GM21381 (cell line): ENCODE measurements around the gene WNK4.
A peak's percentile ranks its signal among the peaks of the same experiment; 100 is the strongest.

Experiments used
- ATAC-seq: cut with Tn5 transposase; IDR thresholded peaks from one replicate; pipeline ENCODE4 v1.9.1; 2021; ENCODE audit warnings: mild to moderate bottlenecking, moderate library complexity; ENCODE audit not compliant: unreplicated experiment

Gene WNK4

DNA sequence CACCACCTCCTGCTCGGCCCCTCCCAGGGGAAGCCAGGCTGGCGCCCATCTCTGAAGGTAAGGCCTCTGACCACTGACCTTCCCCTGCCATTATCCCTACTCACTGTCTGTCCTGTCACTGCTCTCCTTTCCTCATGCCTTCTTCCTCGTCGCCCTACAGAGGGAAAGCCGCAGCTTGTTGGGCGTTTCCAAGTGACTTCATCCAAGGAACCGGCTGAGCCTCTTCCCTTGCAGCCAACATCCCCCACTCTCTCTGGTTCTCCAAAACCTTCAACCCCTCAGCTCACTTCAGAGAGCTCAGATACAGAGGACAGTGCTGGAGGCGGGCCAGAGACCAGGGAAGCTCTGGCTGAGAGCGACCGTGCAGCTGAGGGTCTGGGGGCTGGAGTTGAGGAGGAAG is 15.1 kb downstream of the WNK4 start:
- ATAC-seq = no peak

DNA sequence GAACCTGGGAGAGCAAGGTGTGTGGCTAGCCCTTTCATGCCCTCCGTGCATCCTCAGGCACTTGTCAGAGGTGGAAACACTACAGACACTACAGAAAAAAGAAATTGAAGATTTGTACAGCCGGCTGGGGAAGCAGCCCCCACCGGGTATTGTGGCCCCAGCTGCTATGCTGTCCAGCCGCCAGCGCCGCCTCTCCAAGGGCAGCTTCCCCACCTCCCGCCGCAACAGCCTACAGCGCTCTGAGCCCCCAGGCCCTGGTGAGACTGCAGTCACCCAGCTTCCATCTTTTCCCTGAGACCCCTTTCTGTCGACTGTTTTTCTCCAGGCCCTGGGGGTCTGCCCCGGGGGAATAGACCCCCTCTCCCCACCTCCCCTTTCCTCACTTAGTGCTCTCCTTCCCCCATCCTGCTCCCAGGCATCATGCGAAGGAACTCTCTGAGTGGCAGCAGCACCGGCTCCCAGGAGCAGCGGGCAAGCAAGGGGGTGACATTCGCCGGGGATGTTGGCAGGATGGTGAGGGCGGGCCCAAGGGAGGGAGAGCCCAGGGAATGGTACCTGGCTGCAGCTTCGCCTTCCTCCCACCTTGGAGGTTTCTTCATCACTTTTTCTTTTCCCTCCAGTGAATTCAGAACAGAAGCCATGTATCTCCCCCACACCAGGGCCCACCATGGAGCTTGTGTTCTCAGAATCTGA is 15.8 kb downstream of the WNK4 start:
- no peak for ATAC-seq

DNA sequence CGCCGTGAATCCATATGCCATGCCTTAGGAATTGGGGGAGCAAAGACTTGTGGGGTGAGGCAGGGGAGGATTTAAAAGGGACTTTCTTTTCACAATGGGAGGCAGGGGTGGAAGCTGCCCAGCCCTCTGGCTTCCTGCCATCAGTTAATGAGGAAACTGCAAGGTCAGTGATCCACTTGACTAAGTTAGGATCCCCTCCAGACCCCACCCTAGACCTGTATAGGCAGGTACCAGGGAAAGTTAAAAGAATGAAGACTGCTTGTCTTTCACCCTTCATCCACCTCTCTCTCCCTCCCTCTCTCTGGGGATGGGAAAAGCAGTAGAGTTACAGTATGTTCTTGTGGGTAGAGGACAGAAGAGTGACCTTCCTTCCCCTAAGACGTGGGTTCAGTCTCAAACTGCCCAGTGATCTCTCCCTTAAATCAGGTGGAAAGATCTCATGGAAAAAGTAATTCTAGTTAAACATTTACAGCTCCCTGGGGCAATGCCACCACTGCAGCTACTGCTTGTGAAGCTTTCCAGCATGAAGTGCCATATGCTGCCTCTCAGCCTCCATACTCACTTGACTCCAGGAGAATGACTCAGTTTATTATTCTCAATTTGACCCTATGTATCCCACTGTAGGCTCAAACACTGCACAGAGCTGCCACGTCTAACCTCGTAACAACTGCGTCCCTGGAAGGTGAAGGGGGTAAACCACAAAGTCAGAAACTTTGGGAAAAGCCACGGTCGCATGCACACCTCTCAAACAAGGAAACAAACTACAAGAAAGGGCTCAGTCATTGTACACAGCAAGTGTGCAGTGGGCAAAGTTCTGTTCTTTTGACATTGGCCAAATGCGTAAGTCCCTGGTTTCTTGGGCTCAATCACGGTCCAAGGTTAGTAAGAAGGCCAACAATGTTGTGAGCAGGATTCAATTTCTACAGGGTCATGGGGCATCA is 16.9 kb downstream of the WNK4 start:
- no peak for ATAC-seq

DNA sequence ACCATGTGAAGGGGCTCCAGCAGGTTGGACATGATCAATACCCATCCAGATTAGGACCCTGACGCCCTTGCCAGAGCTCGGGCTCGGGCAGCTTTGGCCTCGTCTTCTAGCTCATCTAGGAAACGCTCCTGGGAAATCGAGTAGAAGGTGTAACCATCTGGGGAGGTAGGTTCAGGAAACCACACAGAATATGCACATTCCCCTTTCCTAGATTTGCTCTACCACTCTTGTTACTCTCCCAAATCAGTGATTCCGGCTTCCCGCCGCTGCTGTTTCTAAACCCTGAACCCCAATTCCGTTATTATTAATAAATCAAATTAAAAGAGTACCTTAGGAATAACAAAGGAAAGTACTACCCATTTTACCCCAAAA is 17.6 kb downstream of the WNK4 start:
- ATAC-seq = no peak

DNA sequence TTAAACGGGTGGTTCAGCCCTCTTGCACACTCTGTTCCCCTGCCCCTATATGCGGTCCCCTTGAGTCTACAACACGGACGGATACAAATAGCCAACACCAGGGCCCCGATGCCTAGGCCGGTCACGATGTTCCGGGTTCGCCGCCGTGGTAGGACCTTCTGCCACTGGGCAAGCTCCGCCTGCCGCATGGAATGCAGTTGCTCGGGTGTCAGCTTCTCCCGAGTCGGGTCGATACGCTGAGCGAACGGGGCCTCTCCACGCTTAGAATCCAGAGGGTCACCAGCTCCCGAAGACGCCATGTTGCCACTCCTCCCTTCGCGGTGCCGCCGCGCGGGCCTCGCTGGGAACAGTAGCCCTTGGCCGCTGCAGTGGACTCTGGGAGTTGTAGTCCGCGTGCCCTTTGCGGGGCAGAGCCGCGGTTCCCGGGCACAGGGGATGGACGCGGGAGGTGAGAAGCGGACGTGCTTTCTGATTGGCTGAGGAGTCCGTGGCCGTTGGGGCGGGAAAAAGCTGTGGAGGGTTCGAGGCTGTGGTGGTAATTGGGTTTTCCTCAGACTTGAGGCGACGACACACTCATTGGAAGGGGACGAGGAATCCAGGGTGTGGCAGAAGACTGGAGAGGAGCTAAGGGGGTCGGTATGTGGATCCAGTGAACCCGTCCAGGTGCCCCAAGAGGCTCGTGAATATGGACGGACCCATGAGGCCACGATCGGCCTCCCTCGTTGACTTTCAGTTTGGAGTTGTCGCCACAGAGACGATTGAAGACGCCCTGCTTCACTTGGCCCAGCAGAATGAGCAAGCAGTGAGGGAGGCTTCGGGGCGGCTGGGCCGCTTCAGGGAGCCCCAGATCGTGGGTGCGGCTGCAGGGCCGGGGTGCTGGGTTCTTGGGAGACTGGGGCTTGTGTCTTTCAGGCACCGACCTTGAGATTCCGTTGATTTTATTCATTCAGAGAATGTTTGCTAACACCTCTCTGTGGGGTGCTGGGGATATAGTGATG is 18.3 kb downstream of the WNK4 start, which contains the start of the genes CNTD1 and COA3:
TSS of gene CNTD1 (plus strand) at position 479 of the 998 bp plus-strand sequence. CDS start at position 686, 207 bp downstream.
TSS of gene COA3 (minus strand) at position 322 of the 998 bp plus-strand sequence. CDS start at position 299, 23 bp downstream.
- ATAC-seq = peak; percentile 88

DNA sequence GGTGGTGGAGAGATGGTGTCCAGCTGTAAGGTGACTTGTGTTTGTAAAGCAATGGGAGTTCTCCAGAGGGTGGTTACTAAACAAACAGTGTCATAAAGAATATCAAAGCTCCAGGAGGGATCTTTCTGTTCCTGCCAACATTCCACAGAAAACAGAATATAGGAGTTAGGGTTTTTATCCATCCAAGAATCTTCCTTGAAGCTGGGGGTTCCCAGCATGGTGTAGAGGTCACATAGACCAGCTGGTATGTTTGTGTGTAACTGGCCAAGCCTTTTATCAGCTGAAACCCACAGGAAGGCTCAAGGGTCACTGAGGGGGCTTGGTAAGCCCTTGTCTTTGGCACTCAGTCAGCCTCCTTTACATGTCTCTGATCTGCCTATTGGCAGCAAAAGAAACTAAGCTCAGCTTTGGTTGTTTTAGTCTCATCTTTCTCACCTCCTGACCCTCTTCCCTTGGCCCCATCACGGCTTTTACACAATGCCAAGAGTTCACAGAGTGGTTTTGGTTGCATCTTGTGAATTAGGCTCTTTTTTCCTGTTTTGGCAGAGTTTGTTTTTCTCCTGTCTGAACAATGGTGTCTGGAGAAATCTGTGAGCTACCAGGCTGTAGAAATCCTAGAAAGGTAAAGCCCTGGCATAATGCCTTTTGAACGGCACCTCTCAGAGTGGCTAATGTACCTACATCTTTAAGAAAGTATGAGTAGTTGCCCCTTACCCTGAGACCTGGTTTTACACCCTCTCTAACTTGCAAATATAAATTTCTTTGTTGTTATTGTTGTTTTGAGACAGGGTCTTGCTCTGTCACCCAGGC is 22.9 kb downstream of the WNK4 start:
- no peak for ATAC-seq

DNA sequence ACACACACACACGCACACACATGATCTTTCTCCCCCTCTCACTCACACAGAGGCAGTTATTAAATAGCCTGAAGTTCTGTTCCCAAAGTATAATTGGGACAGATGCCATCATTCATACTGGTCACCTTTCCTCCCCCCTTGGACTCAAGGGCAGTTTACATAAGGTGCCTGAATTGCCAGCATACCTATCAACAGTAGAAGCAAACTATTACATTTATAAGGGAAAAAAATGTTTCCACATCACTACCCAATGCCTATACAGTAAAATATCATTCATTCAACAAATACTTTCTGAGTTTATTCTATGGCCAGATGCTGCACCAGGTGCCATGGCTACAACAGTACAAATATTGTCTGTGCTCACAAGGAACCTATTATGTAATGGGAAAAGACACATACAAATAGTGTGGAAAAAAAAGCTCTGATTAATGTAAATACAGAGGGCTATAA is 24.5 kb downstream of the WNK4 start:
- ATAC-seq = no peak

DNA sequence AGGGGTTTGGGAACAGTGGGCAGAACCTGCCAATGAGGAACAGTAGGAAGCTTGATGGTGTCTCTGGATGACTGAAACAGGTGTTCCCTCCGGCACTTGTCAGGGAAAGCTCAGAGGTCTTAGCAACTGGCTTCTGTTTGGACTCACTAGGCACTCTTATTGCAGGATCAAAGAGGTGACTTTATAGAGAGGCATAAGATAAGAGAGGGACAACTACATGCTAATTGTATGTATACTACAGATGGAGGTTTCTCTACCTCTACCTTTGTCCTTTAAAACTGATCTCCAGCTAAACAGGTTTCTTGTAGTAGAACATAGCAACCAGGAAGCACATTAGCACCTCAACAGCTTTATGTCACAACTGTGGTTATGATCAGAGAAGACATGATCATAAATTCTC is 25.8 kb downstream of the WNK4 start:
- ATAC-seq = no peak

DNA sequence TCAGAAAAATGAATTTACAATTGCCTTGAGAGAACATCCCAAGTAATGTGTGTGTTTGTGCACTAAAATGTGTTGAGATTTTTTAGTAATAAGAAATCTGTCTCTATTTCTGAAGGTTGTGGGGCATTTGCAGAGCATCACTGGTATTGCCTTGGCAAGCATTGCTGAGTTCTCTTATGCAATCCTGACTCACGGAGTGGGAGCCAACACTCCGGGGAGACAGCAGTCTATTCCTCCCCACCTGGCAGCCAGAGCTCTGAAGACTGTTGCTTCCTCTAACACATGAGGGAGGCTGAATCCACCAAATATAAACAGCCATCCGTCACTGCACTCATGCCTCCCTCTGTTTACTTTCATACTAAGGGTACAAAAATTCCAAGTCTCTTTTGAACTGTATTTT is 28.8 kb downstream of the WNK4 start:
- ATAC-seq = no peak

DNA sequence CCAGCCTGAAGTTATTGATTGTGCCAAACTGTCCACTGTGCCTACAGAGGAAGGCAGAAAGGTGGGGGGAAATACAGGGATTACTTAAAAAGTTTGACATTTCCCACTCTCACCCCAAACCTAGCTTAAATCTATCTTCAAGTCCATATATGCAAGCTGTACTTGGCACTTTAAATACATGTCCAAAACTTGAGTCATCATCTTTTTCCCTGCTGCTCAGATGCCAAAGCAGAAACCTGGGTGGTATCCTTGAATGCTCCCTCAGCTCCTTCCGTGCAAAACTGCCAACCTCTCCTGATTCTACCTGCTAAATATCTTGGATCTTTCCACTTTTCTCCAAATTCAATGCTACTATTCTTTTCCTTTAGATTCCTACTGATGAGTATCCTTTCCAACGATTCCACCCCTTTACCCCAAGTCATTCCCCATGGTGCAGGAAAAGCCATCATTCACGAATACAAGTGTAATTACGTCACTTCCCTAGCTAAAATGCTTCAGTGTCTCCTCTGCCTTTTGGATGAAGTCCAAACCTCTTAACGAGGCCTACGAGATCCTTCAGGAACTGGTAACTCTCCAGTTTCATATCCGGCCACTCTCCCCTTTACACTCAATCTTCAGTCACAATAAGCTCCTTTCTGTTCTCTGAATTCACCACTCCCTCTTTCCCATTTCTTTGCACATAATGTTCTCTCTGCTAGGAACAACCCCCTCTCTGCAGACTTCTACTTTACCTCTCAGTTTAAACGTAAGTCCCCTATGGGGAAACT is 34.4 kb downstream of the WNK4 start:
- no peak for ATAC-seq

DNA sequence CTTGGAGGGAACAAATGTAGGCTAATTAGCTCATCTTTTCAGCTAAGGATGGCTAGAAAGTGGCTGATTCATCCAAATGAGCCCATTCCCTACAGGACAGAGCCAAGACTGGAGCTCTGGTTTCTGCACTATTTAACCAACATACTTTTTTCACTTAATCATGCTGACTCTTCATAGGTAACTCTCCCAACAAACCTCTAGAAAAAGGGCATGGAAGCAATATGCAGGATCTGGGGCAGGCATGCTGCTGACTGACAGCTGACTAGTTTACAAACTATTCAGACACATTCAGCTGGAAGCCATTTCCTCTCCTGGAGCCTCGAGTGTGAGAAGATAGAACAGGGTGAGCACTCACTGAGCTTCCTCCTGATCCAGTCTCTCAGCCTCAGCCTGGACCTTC is 37.5 kb downstream of the WNK4 start:
- no peak for ATAC-seq

DNA sequence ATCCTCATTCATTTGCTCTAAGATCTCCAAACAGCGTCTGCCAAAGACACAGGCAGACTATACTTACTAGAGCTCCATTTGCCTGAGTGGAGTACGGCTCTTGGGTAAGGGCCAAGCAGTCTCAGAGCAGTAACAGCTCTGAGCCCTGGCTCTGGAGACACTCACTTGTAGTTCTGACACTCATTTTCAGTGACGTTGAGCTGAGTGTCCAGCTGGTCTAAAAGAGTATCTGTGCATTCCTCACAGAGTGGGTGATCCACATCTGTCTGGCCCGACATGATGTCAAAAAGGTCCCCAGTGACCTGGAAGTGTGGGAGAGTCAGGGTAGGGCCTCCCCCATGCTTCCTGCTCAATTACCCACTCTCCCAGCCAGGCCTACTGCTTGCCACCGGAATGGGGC is 38.0 kb downstream of the WNK4 start:
- ATAC-seq = no peak

DNA sequence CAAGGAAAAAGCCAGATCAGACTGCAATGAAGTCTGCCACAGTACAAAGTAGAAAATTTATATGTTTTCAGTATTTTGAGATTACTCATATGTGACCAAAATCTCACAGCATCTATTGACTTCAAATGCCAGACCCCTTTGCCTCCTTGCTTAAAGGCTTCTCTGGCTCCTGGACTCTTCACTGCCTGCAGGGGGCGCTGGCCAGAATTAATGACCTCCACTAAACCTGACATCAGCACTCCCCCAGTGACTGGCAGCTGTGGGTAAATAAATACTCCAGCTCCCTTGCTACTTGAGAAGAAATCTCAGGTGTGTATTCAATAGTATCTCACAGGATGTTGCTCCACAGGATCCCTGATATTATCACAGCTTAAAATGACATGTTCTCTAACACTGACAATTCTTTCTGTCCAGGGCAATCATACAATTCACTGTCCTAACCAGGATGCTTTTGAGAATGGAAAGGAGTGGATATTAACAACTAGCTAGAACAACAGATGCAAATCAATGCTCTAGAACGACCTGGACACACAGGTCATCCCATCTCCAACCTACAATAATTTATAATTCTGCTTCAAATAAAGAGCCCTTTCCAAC is 39.6 kb downstream of the WNK4 start:
- ATAC-seq = no peak

DNA sequence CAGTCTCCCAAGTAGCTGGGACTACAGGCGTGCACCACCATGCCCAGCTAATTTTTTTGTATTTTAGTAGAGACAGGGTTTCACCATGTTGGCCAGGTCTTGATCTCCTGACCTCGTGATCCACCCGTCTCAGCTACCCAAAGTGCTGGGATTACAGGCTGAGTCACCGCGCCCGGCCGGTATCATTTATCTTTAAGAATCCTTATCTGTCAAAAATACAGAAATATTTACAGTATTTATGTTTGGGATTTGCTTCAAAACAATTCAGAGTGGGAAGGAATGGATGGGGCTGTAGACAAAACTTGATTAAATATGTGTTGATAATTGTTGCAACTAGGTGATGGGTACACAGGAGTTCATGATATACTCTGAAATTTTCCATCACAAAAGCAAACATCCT is 40.8 kb downstream of the WNK4 start:
- ATAC-seq = no peak

DNA sequence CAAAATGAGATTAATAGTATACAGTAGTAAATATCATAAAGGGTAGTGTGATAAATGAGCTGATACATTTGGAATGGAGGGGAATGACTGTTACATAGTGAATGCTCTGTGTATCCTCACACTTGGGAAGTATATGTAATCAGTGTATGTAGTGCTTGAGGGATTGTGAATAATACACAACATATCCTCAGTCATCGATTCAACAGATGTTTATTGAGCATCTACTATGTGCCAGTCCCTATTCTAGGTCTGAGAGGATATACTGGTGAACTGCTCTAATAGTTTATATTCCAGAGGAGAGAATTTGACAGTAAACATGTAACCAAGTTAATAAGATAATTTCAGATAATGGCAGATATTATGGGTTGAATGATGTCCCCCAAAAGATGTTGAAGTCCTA is 47.1 kb downstream of the WNK4 start:
- ATAC-seq = no peak

DNA sequence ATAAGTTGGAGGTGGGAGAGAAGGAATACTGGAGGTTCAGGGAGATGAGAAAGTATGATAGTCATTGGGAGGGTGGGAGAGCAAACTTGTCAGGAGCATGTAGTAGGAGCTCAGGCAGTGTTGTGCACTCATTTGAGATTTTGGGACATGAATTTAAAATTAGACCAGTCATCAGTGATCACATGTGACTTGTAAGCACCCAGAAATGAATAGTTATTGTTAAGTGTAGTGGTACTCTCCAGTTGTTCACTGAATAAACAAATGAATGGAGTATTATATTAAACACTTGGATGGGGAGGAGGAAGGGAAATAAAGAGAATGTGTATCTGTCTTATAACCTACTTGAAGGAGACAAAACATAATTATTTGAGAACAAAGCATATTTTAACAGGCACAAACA is 50.6 kb downstream of the WNK4 start:
- no peak for ATAC-seq

DNA sequence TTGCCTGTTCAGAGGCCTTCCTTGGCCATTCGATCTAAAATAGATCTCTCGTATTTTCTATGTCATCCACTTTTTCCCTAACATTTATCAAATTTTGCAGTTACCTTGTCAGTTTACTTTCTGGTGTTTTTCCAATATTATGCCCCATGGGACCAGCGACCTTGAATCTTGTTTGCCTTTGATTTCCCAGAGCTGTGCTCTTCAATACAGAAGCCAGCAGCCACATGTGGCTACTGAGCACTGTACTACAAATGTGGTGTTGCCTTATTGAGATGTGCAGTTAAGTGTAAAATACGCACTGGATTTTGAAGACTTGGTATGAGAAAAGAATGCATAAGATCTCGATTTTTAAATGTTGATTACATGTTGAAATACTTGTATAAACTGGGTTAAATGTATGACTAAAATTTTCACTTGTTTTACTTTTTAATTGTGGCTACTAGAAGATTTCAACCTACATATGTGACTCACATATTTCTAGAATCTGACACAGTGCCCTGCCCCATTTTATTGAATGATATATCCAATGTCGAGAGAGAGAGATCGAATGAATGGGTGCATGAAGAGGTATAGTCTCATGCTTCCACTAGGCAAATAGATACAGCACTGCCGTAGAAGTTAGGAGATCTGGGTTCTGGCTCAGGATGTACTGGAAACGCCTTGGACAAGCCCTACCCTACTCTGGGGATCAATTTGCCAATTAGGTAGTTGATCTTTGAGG is 52.0 kb downstream of the WNK4 start:
- ATAC-seq = no peak
